Measurements from ENCODE around the gene STARD10.
"Not testable (repeated sequence)": the region's sequence is repeated elsewhere in the genome, so short reads cannot be mapped to it uniquely, and the experiment has no call there.

STARD10 gene

DNA sequence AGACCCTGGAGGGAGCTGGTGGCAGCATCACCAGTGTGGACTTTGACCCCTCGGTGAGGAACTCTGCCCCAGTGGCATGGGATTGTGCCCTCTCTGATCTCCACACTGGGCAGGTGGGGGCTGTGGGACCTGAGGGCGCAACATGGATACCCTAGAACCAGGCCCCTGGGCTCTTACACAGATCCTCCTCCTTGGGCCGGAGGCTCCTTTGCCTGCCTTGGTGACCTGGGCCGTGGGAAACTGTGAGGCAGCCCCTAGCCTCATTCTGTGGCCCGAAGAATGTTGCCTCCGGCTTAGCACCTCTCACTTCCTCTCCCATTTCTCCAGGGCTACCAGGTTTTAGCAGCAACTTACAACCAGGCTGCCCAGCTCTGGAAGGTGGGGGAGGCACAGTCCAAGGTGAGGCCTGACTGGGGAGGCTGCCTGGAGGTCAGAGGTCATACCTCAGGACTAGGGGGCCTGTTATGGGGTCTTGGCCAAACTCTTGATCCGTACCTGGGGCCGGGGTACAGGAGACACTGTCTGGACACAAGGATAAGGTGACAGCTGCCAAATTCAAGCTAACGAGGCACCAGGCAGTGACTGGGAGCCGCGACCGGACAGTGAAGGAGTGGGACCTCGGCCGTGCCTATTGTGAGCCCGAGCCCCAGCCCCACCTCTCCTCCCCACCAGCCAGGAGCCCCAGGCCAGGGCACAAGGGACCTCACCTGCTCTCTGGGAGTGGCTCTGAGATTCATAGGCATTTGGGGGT lies 32.5 kb upstream of the STARD10 start:
- DNase-seq: no peak

DNA sequence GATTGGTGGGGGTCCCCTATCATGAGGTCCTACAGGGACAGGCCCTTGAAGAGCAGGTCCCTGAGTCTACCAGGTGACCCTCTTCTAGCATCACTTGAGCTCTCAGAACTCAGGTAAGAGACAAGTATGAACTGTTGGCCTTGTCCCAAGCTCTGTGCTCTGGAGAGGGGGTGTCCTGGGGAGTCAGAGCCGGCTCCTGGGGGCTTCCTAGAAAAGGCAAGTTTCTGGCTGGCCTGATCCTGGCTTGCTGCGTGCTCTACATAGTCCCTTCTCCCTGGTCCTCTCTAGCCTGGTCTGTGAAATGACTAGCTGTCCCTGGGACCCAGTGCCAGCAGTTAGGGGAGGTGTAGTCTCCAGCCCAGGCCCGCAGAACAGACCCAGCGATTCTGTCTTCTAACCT lies 31.8 kb upstream of the STARD10 start:
- DNase-seq: no peak

DNA sequence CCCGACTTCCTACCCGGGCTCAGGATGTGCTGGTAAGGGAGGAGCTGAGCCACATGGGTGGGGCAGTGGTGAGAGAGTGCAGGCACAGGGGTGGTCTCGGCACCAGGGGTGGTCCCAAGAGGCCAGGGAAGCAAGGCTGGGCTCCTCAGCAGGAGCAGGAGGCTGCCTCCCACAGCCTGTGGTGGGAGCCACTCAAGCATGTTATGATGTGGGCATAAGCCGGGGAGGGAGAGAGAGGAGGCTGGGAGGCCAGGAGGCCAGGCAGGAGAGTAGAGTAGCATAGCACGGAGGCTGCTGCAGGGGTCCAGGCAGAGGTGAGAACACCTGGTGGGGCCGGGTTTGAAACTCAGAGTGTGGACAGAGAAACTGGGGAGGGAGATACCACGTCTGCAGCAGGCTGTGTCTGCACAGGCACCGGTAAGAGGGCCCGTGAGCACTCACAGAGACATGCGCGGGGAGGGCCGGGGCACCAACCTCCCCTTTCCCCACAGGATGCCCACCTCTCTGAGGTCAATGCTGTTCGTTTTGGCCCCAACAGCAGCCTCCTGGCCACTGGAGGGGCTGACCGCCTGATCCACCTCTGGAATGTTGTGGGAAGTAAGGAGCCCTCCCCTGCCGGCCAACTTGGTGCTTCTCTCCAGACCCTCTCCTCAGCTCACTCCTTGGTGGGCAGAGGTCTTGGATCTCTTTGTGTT lies 31.1 kb upstream of the STARD10 start:
- no peak for DNase-seq

DNA sequence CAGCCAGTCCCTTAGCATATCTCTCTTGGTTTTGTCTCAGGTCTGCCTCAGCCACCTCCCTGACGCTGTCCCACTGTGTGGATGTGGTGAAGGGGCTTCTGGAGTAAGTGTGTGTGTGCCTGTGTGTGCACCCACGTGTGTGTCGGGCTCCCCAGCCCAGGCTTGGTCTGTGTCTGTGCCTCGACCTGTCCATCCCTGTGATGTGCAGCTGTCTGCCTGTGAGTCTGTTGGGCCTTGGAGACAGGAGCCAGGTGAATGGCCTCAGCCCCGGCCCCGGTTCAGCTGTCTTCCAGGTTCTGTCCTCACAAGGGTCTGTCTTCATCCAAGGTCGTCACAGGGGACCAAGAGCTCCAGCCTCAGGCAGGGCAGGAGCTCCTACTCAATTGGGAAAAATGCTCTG lies 30.2 kb upstream of the STARD10 start:
- DNase-seq: no peak

DNA sequence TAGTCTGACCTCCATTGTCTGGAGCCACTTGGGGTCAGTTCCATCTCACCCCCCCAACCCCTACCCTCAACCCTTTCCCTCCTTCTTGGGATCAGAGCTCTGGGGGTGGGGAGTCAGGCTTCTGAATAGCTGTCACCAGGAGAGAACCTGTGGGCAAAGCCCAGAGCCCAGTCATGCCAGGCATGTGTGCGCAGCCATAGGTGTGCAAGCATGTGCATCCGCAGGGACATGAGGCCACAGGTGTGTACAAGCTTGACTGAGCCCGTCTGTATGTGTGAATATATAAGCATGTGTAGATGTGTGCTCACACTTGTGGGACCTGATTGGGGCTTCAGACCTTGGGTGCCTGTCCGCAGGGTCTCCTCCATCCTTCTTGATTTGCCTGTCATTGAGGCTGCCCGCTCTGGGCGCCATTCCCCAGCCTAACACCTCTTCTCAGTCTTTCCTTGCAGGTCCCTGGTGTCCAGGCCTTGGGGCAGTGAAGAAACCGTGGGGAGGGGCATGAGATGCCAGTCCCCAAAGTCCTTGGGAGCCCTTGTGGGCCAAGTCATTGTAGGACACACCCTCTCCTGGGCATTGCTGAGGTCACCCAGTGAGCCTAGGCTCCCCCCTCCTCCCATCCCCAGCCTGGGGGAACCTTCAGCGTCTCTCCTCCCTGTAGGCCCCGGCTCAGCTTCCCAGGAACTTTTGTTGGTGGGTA lies 29.4 kb upstream of the STARD10 start:
- DNase-seq: no peak

DNA sequence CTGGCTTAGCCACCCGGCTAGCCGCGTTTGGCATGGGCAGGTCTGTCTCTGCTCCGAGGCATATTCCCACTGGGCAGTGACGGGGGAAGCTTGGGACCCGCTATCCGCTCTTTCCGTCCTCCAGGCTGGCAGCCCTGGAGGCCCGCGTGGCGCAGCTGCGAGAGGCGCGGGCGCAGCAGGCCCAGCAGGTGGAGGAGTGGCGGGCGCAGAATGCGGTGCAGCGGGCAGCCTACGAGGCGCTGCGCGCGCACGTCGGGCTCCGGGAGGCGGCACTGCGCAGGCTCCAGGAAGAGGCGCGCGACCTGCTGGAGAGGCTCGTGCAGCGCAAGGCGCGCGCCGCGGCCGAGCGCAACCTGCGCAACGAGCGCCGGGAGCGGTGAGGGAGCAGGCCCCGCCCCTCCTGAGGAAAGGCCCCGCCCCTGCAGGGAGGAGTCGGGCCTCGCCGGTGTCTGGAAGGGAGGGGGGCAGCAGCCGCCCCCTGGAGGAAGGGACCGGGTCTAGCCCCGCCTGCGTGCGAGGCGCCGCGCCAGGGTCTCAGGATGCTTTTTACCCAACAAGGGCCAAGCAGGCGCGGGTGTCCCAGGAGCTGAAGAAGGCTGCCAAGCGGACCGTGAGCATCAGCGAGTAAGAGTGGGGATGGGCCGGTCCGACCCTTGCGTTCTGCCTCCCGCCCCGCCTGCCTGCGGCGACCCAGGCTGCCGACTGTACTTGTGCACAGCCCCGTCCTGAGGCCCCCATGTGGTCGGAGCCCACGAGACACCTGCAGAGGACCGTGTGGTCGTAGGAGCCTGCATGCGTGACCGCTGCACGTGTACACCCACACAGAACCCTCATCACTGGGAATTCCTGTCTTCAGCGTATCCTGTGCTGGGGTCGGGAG lies 28.3 kb upstream of the STARD10 start:
- DNase-seq: peak; percentile 79

DNA sequence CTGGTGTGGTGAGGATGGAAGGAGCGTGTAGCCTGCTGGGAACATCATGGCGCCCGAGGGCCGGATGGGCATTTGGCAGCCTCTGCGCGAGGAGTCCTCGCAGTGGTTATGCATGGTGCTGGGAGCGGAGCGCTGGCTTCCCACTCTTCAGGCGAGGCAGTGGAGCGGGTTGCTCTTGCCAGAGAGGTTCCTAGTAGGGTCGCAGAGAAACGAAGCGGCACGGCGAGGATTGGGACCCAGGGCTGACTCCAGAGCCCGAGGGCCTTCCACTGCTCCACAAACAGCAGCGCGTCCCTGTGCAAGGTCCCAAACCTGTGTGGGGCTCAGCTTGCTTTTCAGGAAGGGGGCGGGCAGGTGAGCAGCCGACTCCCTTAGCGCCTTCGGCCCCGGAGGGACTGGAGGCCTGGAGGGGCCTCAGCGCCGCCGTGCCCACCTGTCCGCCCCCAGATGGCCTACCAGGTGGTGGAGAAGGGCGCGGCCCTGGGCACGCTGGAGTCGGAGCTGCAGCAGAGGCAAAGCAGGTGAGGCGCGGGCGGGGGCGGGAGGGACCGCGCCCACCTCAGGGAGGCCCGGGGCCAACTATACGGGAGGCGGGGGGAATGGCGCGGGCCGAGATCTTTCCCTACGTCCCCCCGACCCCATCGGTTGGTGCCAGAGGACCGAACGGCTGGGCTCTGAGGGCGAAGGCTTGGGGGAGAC lies 27.5 kb upstream of the STARD10 start:
- no peak for DNase-seq

DNA sequence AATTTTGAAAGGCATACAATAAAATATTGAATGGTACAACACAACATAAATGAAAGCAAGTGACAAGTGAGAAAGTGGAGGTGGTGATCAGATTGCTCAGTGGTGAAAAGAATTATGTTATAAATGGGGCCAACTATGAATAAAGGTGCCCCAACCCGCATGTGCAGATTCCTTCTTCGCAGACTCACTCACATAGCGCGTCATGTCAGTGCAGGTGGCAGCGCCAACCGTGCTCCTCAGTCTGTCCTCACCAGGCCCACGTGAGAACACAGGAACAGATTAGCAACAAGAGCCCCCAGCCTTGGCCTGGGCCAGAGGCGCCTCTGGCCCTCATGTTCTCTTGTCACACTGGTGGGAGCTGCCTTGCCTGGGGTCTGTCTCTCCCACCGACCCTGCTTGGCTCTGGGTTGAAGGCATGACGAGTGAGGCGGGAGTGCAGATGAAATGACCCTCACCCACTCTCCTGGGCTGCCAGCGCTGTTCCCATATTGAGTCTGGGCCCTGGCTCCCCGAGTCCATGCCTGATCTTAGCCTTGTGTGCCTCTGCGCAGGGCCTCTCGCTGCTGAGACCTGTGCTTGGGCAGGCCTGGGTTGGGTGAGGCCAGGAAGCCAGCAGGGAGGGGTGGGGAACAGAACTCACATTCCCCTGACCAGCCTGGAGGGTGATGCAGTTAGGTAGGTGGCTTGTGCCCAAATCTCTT lies 26.7 kb upstream of the STARD10 start:
- no peak for DNase-seq

DNA sequence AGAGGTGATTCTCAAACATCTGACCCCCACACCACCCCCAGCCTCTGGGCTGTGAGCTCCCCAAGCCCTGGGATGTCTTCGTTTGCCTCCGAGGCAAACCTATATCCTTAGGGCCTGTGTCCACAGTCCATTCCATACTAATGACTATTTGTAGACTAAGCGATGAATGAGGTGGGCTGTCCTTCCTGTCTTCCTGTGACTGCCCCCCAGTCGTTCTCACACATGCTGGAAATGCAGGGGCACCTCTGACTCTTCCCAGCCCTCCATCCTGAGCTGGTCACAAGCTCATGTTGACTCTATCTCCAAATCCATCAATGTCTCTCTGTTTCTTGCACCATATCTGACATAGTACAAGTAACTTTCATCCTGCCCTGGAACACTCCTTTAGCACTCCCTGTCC lies 25.1 kb upstream of the STARD10 start:
- DNase-seq: no peak

DNA sequence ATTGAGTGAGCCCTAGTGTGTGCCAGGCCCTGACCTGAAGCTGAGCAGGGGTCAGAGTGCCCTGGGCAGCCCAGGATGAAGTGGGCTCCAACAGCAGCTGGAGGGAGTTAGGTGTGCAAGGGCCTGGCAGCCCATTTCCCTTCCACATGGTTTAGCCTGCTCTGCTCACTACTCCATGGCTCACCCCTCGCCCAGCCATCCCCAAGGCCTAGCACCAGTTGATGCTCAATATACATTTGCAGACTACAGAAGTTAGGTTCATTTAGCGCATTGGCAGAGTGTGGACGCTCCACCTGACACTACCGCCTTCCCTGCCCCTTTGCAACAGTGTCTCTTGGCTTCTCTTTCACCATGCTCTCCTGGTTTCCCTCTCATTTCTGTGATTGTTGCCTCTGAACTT lies 24.1 kb upstream of the STARD10 start:
- no peak for DNase-seq

DNA sequence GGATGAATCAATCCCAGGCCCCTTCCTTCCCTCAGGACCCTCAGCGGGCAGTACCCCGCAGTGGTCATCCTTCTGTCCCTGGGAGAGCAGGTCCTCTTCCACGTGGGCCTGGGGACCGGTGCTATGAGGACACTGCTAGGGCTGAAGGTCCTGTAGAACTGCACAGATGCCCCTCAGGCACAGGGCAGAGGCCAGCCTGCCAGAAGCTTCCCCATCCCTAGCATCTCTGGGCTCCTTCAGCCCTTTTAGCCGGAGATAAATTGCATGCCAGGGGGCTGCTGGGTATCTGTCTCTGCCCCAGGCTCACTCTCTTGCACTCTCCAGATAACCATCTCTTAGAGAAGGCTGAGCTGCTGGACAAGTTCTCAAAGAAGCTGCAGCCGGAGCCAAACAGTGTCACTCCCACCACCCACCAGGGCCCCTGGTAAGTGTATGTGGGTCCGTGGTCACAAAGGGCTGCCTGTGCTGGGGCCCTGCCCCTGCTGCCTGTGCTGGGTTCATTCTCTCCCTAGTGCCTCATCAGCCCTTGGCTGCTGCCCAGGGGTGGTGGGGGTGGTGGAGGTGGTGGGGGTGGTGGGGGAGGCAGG lies 22.6 kb upstream of the STARD10 start:
- no peak for DNase-seq

DNA sequence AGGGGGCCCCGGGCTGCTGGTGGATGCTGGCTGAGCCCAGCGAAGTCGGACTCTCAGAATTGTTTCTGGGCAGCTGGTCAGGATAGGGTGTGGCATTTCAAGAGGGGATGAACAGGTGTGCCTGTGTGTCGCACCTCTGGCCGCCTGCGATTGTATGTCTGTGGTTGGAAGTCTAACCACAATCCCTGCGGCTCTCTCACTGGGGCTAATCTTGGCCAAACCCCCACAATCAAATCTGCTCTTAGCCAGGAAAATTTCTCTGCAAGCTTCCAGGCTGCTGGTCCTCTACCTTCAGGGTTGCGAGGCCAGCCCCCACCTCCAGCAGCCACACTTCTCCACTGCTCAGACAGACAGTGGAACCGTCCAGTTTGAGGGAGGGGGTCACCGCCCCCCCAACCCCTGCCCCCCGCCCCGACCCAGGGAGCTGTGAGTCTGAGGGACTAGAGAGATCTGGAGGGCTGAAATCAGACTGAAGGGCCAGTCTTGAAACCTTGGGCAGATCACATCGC lies 21.3 kb upstream of the STARD10 start:
- DNase-seq: no peak

DNA sequence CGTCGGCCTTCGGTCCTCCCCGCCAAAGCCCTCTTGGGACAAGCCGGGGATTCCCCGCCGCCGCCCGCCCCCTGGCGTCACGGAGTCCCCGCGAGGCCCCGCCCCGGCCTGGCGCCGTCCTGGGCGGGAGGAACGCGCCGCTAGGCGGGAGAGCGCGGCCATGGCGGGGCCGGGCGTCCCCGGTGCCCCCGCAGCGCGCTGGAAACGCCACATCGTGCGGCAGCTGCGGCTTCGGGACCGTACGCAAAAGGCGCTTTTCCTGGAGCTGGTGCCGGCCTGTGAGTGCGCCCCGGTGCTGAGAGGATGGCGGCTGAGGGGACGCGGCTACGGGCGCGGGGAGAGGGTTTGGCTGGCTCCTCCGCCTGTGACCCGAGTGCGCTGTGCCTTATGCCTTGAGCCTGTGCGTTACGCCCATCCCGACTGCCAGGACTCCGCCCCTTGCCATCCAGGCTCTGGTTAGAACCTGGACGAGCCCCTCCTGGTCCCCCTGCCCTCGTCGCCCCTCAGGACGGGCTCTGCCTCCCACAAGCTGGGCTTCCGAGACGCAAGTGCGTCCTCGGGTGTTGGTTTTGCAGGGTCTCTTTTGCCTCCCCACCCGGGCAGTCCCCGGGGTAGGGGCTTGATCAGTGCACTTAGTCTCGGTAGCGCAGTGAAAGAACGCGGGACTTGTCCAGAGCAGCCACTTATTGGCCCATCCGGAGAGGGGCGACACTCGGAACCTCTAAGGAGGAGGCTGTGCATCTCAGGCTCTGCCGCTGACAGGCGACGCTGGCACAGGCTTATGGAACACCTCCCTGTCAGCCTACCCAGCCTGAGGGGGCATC lies 20.7 kb upstream of the STARD10 start, which contains the start of gene ATG16L2:
ATG16L2 (plus strand) TSS at position 126 of the 824 bp plus-strand sequence; CDS start at position 161, 35 bp downstream.
- DNase-seq: peak; percentile 75

DNA sequence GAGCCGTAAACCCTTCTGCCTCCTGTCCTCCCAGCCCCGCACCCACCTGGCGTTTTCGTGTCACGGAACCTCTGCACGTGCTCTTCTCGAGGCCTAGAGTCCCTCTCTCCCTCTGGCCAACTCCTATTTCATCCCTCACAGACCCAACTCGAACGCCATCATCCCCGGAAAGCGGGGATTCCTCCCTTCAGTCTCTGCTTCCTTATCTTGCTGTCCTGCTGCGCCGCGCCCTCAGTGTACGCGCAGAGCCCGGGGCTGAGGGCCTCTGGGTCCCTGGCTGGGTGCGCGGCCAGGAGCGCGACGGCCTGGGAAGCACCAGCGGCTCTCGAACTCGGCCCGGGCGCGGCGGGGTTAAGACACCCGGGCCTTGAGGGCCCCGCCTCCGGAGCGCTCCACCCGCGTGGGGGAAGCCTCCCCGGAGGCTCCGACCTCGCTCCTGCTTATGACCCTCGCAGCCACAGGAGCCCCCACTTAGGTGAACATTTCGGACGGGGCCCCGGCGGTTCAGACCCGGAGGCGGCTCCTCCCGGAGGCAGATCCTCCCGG lies 20.0 kb upstream of the STARD10 start:
- peak; percentile 62 for DNase-seq

DNA sequence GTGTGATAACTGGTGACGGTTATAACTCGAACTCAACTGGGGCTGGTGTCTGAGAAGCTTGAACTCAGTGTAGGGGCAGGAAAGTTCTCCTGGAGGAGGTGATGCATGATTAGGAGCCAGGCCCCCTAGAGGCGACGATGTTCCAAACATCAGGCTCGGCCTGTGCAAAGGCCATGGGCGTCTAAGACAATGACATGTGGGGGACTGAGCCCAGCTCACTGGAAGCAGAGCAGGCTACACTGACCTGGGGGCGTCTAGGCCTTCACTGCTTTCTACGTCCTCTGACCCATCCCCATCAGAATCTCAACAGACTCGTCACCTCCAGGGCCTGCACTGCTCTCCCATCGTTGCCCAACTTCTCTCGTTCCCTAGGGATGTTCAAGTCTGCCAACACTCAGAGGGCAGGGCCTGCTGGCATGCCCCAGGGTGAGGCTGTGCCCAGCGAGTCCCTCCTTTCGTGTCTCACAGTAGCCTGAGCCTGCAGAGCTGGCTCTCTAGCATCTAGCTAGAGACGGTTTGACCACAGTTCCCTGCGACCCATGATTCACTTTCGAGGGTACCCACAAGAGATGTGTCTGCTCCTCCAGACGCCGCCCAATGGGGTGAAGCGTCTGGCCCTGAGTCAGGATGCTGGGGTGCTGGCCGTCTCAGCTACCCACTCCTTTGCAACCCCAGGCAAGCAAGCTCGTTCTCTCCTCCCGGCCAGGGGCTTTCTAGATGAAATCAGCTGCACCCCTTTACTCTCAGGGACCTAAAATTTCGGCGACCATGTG lies 19.3 kb upstream of the STARD10 start:
- peak; percentile 32 for DNase-seq

DNA sequence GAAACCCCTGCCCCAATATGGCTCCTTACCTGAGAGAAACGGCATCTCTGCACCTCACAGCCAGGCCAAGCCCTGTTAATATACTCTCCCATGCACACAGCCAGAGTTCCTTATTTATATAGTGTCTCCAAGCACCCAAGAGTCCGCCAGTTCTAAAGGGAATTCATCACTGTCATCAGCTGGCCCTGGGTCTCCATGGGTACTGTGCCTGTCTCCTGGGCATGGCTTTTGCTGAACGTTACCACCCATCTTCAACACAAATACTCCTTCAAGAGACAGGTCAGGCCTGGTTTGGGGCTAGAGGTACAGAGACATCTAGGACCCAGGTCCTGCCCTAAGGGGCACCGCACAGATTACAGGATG lies 18.7 kb upstream of the STARD10 start:
- no peak for DNase-seq

DNA sequence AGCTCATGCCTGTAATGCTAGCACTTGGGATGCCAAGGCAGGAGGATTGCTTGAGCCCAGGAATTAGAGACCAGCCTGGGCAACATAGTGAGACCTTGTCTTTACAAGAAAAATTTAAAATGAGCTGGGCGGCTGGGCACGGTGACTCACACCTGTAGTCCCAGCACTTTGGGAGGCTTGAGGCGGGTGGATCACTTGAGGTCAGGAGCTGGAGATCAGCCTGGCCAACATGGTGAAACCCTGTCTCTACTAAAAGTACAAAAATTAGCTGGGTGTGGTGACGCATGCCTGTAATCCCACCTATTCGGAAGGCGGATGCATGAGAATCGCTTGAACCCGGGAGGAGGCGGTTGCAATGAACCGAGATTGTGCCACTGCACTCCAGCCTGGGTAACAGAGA lies 17.8 kb upstream of the STARD10 start:
- DNase-seq: not testable (repeated sequence)

DNA sequence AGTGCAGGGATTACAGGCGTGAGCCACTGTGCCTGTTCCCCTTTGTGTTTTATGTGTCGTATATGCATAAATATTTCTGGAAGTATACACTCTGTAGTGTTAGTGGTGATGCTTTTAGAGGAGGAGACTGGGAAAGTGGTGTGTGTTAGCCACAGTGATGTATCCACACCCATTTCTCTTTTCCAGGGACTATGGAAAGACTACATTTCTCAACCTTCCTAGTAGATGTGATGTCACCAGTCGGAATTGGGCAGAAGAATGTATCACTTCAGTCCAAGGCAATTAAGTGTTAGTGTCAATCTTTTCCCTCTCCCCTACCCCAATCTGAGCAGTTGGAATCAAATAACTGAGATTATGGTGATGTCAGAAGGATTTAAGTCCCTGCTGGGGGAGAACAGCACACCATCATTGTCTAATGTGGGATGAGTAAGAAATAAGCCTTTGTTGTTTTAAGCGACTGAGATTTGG lies 14.5 kb upstream of the STARD10 start:
- peak; percentile 49 for DNase-seq

DNA sequence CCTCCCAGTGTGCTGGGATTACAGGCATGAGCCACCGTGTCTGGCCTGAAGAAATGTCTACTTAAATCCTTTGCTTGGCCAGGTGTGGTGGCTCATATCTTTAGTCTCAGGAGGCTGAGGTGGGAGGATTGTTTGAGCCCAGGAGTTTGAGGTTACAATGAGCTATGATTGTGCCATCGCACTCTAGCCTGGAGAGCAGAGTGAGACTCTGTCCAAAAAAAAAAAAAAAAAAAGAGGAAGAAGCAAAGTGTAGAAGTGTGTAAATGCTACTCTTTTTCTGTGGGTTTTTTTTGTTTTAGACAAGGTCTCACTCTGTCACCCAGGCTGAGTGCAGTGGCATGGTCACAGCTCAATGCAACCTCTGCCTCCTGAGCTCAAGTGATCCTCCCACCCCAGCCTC lies 13.9 kb upstream of the STARD10 start:
- DNase-seq: no peak

Data from fibroblast of upper back skin (primary cell).